HepG2 (cell line): Measurements from ENCODE around the gene STIMATE. TPM values are rescaled to one million over a fixed set of nuclear protein-coding genes. Genes with fewer than 3 reads are reported as not detected.

Experiments used
- ATAC-seq: fragments of 200-7000 bp; cut with Tn5 transposase; 3 replicates; pipeline ENCODE4 v1.9.1; 2020; ENCODE audit warnings: mild to moderate bottlenecking, moderate library complexity
- BruUV-seq: library from RNA; stranded (reverse); fragments of 400-500 nt; replicated peaks from 2 replicates; lab custom pipeline; 2021; lab: Mats Ljungman, UMichigan
- CTCF ChIA-PET: fragments of 300-600 bp; formaldehyde crosslinking; extraction: SDS; loops from one replicate; lab custom pipeline; 2021; ENCODE audit warnings: low total read pairs, inconsistent platforms, low intra/inter-chr PET ratio; lab: Yijun Ruan, JAX
- POLR2A ChIA-PET: fragments of 350-600 bp; sonication (Branson Sonifier 250); formaldehyde crosslinking; loops from one replicate; lab custom pipeline; 2020; ENCODE audit warnings: antibody characterized with exemption, inconsistent platforms; lab: Yijun Ruan, JAX
- DNase-seq: peaks from one replicate; pipeline ENCODE4 v3.0.0-alpha.2; 2015; ENCODE audit warnings: low spot score
- FAIRE-seq: peaks from 3 replicates; lab custom pipeline; 2011; peaks lifted over from hg19 to GRCh38; lab: Jason Lieb, UNC
- H2AFZ ChIP-seq: one replicate; pipeline ENCODE4 v1.6.1; 2011; ENCODE audit warnings: low read length, inconsistent platforms
- H3K27ac ChIP-seq: fragments of 300-600 bp; 3 replicates; pipeline ENCODE4 v1.8.0; 2011; ENCODE audit warnings: mixed run types, mild to moderate bottlenecking, mixed read lengths, low read length, inconsistent platforms; ENCODE audit not compliant: insufficient read depth; ENCODE audit errors: extremely low read length
- H3K27me3 ChIP-seq, 2 experiments: fragments of 200-600 bp in 1 of 2; 2 replicates in 1 of 2; 3 replicates in 1 of 2; pipeline versions ENCODE4 v1.6.0 to v1.8.0; 2011; ENCODE audit warnings: low read length in 2 of 2, mild to moderate bottlenecking in 2 of 2, moderate library complexity in 2 of 2, inconsistent platforms in 1 of 2; ENCODE audit not compliant: insufficient read depth in 2 of 2, control insufficient read depth in 1 of 2
- H3K36me3 ChIP-seq, 2 experiments: fragments of 200-600 bp in 1 of 2; replicated peaks in 1 of 2; 2 replicates in 1 of 2; 3 replicates in 1 of 2; pipeline versions ENCODE4 v1.5.1 to v1.8.0; 2011; ENCODE audit warnings: low read length in 2 of 2, inconsistent platforms in 1 of 2; ENCODE audit not compliant: insufficient read depth in 2 of 2, control insufficient read depth in 1 of 2
- H3K4me1 ChIP-seq: 2 replicates; pipeline ENCODE4 v1.5.1; 2012; ENCODE audit warnings: low read length, inconsistent platforms; ENCODE audit not compliant: insufficient read depth
- H3K4me2 ChIP-seq: 2 replicates; pipeline ENCODE4 v1.6.0; 2011; ENCODE audit warnings: low read depth, low read length, inconsistent platforms
- H3K4me3 ChIP-seq, 3 experiments: fragments of 200-600 bp in 1 of 3; sonication (generic), shearing (Covaris generic) in 1 of 3; replicated peaks in 1 of 3; 2 replicates each; pipeline ENCODE4 v1.5.1; 2011 to 2016; ENCODE audit warnings: low read length in 3 of 3, inconsistent platforms in 2 of 3, low read depth in 2 of 3, mild to moderate bottlenecking in 2 of 3, control low read depth in 1 of 3, mixed read lengths in 1 of 3; ENCODE audit not compliant: insufficient read depth in 1 of 3
- H3K79me2 ChIP-seq: one replicate; pipeline ENCODE4 v1.6.1; 2011; ENCODE audit warnings: low read length, inconsistent platforms; ENCODE audit not compliant: insufficient read depth
- H3K9ac ChIP-seq: 2 replicates; pipeline ENCODE4 v1.6.0; 2011; ENCODE audit warnings: mild to moderate bottlenecking, low read depth, low read length, inconsistent platforms; ENCODE audit not compliant: insufficient read depth
- H3K9me3 ChIP-seq: 2 replicates; pipeline ENCODE4 v1.5.1; 2012; ENCODE audit warnings: mild to moderate bottlenecking, low read length
- H4K20me1 ChIP-seq: 2 replicates; pipeline ENCODE4 v1.6.0; 2011; ENCODE audit warnings: inconsistent platforms, mild to moderate bottlenecking, low read length, moderate library complexity; ENCODE audit not compliant: insufficient read depth
- CEBPB ChIP-seq: IDR thresholded peaks from 2 replicates; pipeline ENCODE4 v1.6.1; 2011; ENCODE audit warnings: low read depth, low read length, improper control_type of control experiment, borderline replicate concordance
- HNF4A ChIP-seq: sonication (generic); formaldehyde crosslinking; IDR thresholded peaks from 2 replicates; pipeline ENCODE4 v1.4.0; 2020; ENCODE audit warnings: missing genetic modification reagents
- HOMEZ ChIP-seq: IDR thresholded peaks from 2 replicates; pipeline ENCODE4 v1.6.1; 2016; ENCODE audit warnings: low read depth
- JARID2 ChIP-seq: sonication (generic); formaldehyde crosslinking; IDR thresholded peaks from 2 replicates; pipeline ENCODE4 v1.8.1; 2023; ENCODE audit warnings: missing genetic modification reagents, inconsistent platforms; ENCODE audit not compliant: insufficient replicate concordance
- PPARG ChIP-seq: conservative IDR thresholded peaks from 2 replicates; pipeline ENCODE4 v1.6.1; 2016; ENCODE audit warnings: missing biosample characterization, missing genetic modification reagents
- RELA ChIP-seq: sonication (generic); formaldehyde crosslinking; IDR thresholded peaks from 2 replicates; pipeline ENCODE4 v1.4.0; 2020; ENCODE audit warnings: missing genetic modification reagents
- SALL1 ChIP-seq: sonication (generic); formaldehyde crosslinking; IDR thresholded peaks from 2 replicates; pipeline ENCODE4 v1.8.0; 2022; ENCODE audit warnings: mild to moderate bottlenecking, missing genetic modification reagents
- SRSF1 ChIP-seq: fragments of 200-400 bp; formaldehyde crosslinking; optimal IDR thresholded peaks from 2 replicates; pipeline ENCODE3; 2017; ENCODE audit warnings: mild to moderate bottlenecking, low read depth, low read length, moderate library complexity
- ZKSCAN5 ChIP-seq: sonication (generic); formaldehyde crosslinking; IDR thresholded peaks from 2 replicates; pipeline ENCODE4 v1.5.1; 2020; ENCODE audit warnings: mild to moderate bottlenecking, missing genetic modification reagents
- ZNF17 ChIP-seq: sonication (generic); formaldehyde crosslinking; IDR thresholded peaks from 2 replicates; pipeline ENCODE4 v1.5.0; 2020; ENCODE audit warnings: mild to moderate bottlenecking, missing genetic modification reagents
- ZNF235 ChIP-seq: sonication (generic); formaldehyde crosslinking; IDR thresholded peaks from 2 replicates; pipeline ENCODE4 v1.8.1; 2023; ENCODE audit warnings: mild to moderate bottlenecking, missing genetic modification reagents, borderline replicate concordance
- ZNF350 ChIP-seq: sonication (generic); formaldehyde crosslinking; IDR thresholded peaks from 2 replicates; pipeline ENCODE4 v1.4.0; 2020; ENCODE audit warnings: mild to moderate bottlenecking, low read depth, missing genetic modification reagents, borderline replicate concordance
- ZNF510 ChIP-seq: sonication (generic); formaldehyde crosslinking; IDR thresholded peaks from 2 replicates; pipeline ENCODE4 v1.4.0; 2020; ENCODE audit warnings: low read depth, mild to moderate bottlenecking, missing genetic modification reagents
- ZNF572 ChIP-seq: sonication (generic); formaldehyde crosslinking; IDR thresholded peaks from 2 replicates; pipeline ENCODE4 v1.5.1; 2020; ENCODE audit warnings: mild to moderate bottlenecking, missing genetic modification reagents
- ZNF687 ChIP-seq: sonication (generic); formaldehyde crosslinking; IDR thresholded peaks from 2 replicates; pipeline ENCODE4 v1.5.1; 2020; ENCODE audit warnings: mild to moderate bottlenecking, missing genetic modification reagents, moderate library complexity
- WGBS: methylation state at CpG from one replicate; pipeline ENCODE4 v1.1.6; 2017; ENCODE audit warnings: low lambda C conversion rate; 5-methylcytosine and 5-hydroxymethylcytosine counted together
- in situ Hi-C: cut with HindIII; loops from 2 replicates; pipeline ENCODE4 v1.10.0; 2017; ENCODE audit warnings: low pct_unique_long_range_greater_than_20kb; ENCODE audit not compliant: extremely low pct_ligation_motif_present
- intact Hi-C: fragments of 100-400 bp; cut with micrococcal nuclease; formaldehyde crosslinking; loops from one replicate; pipeline ENCODE4 v1.10.0; 2022; ENCODE audit not compliant: unreplicated experiment
- polyA plus RNA-seq, 8 experiments: library from polyadenylated mRNA; depleted of rRNA in 3 of 8; stranded (reverse) in 7 of 8; unstranded in 1 of 8; fragments of >200 nt; fragmentation: Illumina TruSeq in 4 of 8; extraction: Trizol in 4 of 8; gene quantifications; 2 replicates each; pipeline versions ENCODE4 v1.2.1 to v1.2.3, GENCODE V29; 2011 to 2016; ENCODE audit warnings: low read depth in 4 of 8, missing spikeins in 1 of 8, mixed read lengths in 1 of 8; ENCODE audit not compliant: insufficient read depth in 1 of 8
- total RNA-seq, 5 experiments: library from RNA; depleted of rRNA; stranded (reverse); fragments of >200 nt; fragmentation: Illumina TruSeq; extraction: Trizol; gene quantifications; 2 replicates each; pipeline ENCODE4 v1.2.3, GENCODE V29; 2016; ENCODE audit warnings: low read depth in 1 of 5
- TF ChIP-seq, protein P1 (sequence below): sonication (generic); formaldehyde crosslinking; IDR thresholded peaks from 2 replicates; pipeline ENCODE4 v1.4.0; 2020; ENCODE audit warnings: missing genetic modification reagents, borderline replicate concordance

The STIMATE gene
- total and polyA plus RNA-seq, 2 of the 13 experiments (the other 11 are each of a cell fraction or from before 2014, with no cell fraction given), result 5.7 to 11.7 TPM

DNA sequence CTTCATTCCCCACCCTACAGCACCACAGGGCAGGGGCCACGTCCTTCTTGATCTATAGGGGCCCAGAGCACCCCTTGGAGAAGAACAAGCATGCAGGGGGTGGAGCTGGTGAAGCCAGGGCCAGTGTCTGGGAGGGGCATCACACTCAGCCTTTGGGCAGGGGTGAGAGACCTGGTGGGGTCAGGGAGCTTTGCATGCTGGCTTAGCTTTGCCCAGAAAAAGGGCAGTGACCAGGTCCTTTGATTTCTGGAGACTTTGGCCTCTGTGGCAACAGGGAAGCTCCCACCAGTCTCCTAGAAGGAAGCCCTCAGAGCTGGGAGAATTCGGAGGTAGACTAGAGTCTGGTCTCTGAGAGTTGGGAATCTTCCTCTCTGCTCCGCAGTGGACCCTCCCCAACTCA lies 67.9 kb downstream of the STIMATE start (continued):
- TF ChIP-seq ZNF687 (CRISPR knock-in tag) (peak; percentile 38; the same call in 1 of the 2 replicates), HNF4A (CRISPR knock-in tag) (peak; percentile 16; the same call in 1 of the 2 replicates)

DNA sequence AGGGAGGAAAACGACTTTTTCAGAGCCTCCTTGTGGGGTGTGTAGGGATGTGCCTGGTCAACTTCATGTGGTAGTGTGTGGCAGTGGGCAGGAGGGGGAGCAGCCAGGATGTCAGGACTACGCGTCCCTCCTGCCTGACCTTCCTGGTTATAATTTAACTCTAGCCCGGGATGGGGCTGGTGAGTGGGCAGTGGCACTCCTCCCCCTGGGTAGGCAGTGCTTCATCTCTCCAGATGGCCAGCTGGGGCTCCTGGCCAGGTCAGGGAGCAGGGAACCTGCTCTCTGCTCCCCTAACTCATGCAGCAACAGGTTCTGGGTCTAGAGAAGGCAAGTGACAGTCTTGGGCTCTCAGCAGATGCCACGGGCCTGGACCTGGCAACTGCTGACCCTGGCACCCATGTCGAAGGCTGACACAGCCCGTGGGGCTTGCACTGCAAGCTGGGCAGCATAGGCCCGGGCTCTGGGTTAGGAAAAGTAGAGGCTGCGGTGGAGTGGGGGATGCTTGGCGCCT lies 69.4 kb downstream of the STIMATE start:
- Histone ChIP-seq H3K4me1 (peaks cover 69% of the 10 kb centered on the region), H3K27ac (no peak overlapping the region), H4K20me1 (no peaks in the 10 kb centered on the region), H2AFZ (no peak overlapping the region), H3K9ac (no peak overlapping the region), H3K4me2 (peak overlapping the region; percentile 62), H3K4me3 (peak overlapping the region in 1 of 3 experiments; percentile 41; a peak in 1 of 6 replicates), H3K9me3 (no peaks in the 10 kb centered on the region), H3K79me2 (no peaks in the 10 kb centered on the region), H3K36me3 (no peaks in the 10 kb centered on the region), H3K27me3 (no peaks in the 10 kb centered on the region)
- no TSS peak for BruUV-seq
- in situ Hi-C loops (no loop called here), intact Hi-C loops (loop anchor here (2.0 to 10.0 kb wide), 2 partner anchors 17 to 53 kb away; partner anchors contain the start of genes ITIH1 and NEK4)
- ATAC-seq (peak; percentile 89), DNase-seq (peak; percentile 90), FAIRE-seq (peak; percentile 99)
- CTCF ChIA-PET, result interaction anchor here (1.1 kb wide), 1 partner anchor 24 kb away, joined by 3 read pairs; no protein-coding TSS in a partner anchor
- POLR2A ChIA-PET, result interaction anchor here (1.1 to 1.3 kb wide), 2 partner anchors 16 to 34 kb away, joined by 3 to 7 read pairs; partner anchors contain the start of gene ITIH3
- WGBS, result 28% methylated on average over 7 of the region's 10 CpGs
- TF ChIP-seq ZNF510 (CRISPR knock-in tag) (no peak), ZNF350 (CRISPR knock-in tag) (no peak), RELA (CRISPR knock-in tag) (no peak), SRSF1 (no peak), SALL1 (CRISPR knock-in tag) (peak; percentile 27; the same call in 1 of the 2 replicates), CEBPB (no peak), ZNF17 (no peak), ZKSCAN5 (no peak), ZNF572 (peak; percentile 100), HOMEZ (CRISPR knock-in tag) (no peak), ZNF235 (CRISPR knock-in tag) (no peak), JARID2 (no peak), PPARG (CRISPR knock-in tag) (peak; percentile 37; the same call in 1 of the 2 replicates)
- TF ChIP-seq, protein P1, sequence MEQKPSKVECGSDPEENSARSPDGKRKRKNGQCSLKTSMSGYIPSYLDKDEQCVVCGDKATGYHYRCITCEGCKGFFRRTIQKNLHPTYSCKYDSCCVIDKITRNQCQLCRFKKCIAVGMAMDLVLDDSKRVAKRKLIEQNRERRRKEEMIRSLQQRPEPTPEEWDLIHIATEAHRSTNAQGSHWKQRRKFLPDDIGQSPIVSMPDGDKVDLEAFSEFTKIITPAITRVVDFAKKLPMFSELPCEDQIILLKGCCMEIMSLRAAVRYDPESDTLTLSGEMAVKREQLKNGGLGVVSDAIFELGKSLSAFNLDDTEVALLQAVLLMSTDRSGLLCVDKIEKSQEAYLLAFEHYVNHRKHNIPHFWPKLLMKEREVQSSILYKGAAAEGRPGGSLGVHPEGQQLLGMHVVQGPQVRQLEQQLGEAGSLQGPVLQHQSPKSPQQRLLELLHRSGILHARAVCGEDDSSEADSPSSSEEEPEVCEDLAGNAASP (CRISPR knock-in tag), result 0 out of 2 replicates have a peak, but pooled peaks have one; percentile 26
